Endothelial cell of umbilical vein (primary cell): ENCODE data around the gene NTNG1. TPM values are rescaled to one million over a fixed set of nuclear protein-coding genes. Genes with fewer than 3 reads are reported as not detected.

ENCODE experiments used
- BruUV-seq: library from RNA; stranded (reverse); fragments of 400-500 nt; replicated peaks from 2 replicates; lab custom pipeline; 2021; lab: Mats Ljungman, UMichigan
- CTCF ChIA-PET: fragments of 300-600, 350-600 bp; sonication (Branson Sonifier 250); formaldehyde crosslinking; loops from one replicate; lab custom pipeline; 2021; ENCODE audit warnings: antibody characterized with exemption, inconsistent platforms; lab: Charles Lee
- POLR2A ChIA-PET: fragments of 300-600, 350-600 bp; sonication (Branson Sonifier 250); formaldehyde crosslinking; loops from one replicate; lab custom pipeline; 2021; ENCODE audit warnings: antibody characterized with exemption, inconsistent platforms; lab: Charles Lee
- DNase-seq: peaks from one replicate; pipeline ENCODE4 v3.0.0-alpha.2; 2011; ENCODE audit warnings: low read depth, low spot score
- FAIRE-seq: peaks from 2 replicates; lab custom pipeline; 2011; peaks lifted over from hg19 to GRCh38; lab: Jason Lieb, UNC
- H2AFZ ChIP-seq: 2 replicates; pipeline ENCODE4 v1.6.0; 2012; ENCODE audit warnings: low read depth, low read length, control low read depth, inconsistent platforms
- H3K27ac ChIP-seq: 2 replicates; pipeline ENCODE4 v1.5.1; 2011; ENCODE audit warnings: low read depth, mild to moderate bottlenecking, control low read depth, low read length, moderate library complexity; ENCODE audit not compliant: insufficient read depth
- H3K27me3 ChIP-seq, 2 experiments: 2 replicates each; pipeline versions ENCODE4 v1.6.0 to v1.6.1; 2011; ENCODE audit warnings: low read length in 2 of 2, mixed read lengths in 1 of 2; ENCODE audit not compliant: control insufficient read depth in 2 of 2, insufficient read depth in 2 of 2
- H3K36me3 ChIP-seq, 2 experiments: 2 replicates in 1 of 2; 3 replicates in 1 of 2; pipeline ENCODE4 v1.5.1; 2011; ENCODE audit warnings: low read length in 2 of 2, mild to moderate bottlenecking in 1 of 2, moderate library complexity in 1 of 2; ENCODE audit not compliant: control insufficient read depth in 2 of 2, insufficient read depth in 2 of 2; ENCODE audit errors: extremely low read depth in 1 of 2
- H3K4me1 ChIP-seq: 3 replicates; pipeline ENCODE4 v1.5.1; 2011; ENCODE audit warnings: mild to moderate bottlenecking, low read length; ENCODE audit not compliant: control insufficient read depth, insufficient read depth; ENCODE audit errors: extremely low read depth
- H3K4me2 ChIP-seq: 2 replicates; pipeline ENCODE4 v1.6.1; 2011; ENCODE audit warnings: low read length, control low read depth, mixed read lengths; ENCODE audit not compliant: insufficient read depth
- H3K4me3 ChIP-seq, 3 experiments: fragments of 200-600 bp in 1 of 3; sonication (generic), shearing (Covaris generic) in 1 of 3; replicated peaks in 1 of 3; 2 replicates each; pipeline ENCODE4 v1.5.1; 2011 to 2016; ENCODE audit warnings: control low read depth in 3 of 3, low read length in 3 of 3, mild to moderate bottlenecking in 2 of 3, inconsistent platforms in 1 of 3, low read depth in 1 of 3, moderate library complexity in 1 of 3; ENCODE audit not compliant: insufficient read depth in 1 of 3
- H3K79me2 ChIP-seq: 2 replicates; pipeline ENCODE4 v1.6.0; 2012; ENCODE audit warnings: low read length, inconsistent platforms; ENCODE audit not compliant: control insufficient read depth, insufficient read depth
- H3K9ac ChIP-seq: replicated peaks from 2 replicates; pipeline ENCODE3; 2011; ENCODE audit warnings: low read length, control low read depth; ENCODE audit not compliant: insufficient read depth; ENCODE audit errors: extremely low read depth
- H3K9me1 ChIP-seq: replicated peaks from 3 replicates; pipeline ENCODE4 v1.6.0; 2011; ENCODE audit warnings: mild to moderate bottlenecking, low read length; ENCODE audit not compliant: control insufficient read depth, insufficient read depth; ENCODE audit errors: extremely low read depth
- H3K9me3 ChIP-seq: replicated peaks from 2 replicates; pipeline ENCODE4 v1.5.1; 2012; ENCODE audit warnings: low read length, inconsistent platforms; ENCODE audit not compliant: control insufficient read depth, insufficient read depth
- H4K20me1 ChIP-seq: replicated peaks from 2 replicates; pipeline ENCODE3; 2011; ENCODE audit warnings: mild to moderate bottlenecking, low read length; ENCODE audit not compliant: control insufficient read depth, insufficient read depth; ENCODE audit errors: extremely low read depth
- EZH2 ChIP-seq: IDR thresholded peaks from 2 replicates; pipeline ENCODE4 v1.6.1; 2012; ENCODE audit warnings: borderline replicate concordance, low read depth, mild to moderate bottlenecking, moderate library complexity, low read length, inconsistent platforms; ENCODE audit not compliant: severe bottlenecking
- FOS ChIP-seq: IDR thresholded peaks from 2 replicates; pipeline ENCODE4 v1.6.1; 2011; ENCODE audit warnings: mild to moderate bottlenecking, low read length, moderate library complexity, borderline replicate concordance; ENCODE audit not compliant: insufficient read depth
- GATA2 ChIP-seq: IDR thresholded peaks from 2 replicates; pipeline ENCODE4 v1.7.0; 2011; ENCODE audit warnings: low read depth, mild to moderate bottlenecking, moderate library complexity, mixed read lengths, low read length; ENCODE audit not compliant: insufficient read length, insufficient read depth
- JUN ChIP-seq: IDR thresholded peaks from 2 replicates; pipeline ENCODE4 v1.6.1; 2011; ENCODE audit warnings: borderline replicate concordance, low read depth; ENCODE audit not compliant: insufficient read length, insufficient read depth
- MYC ChIP-seq: IDR thresholded peaks from one replicate; pipeline ENCODE4 v1.6.1; 2011; ENCODE audit warnings: mild to moderate bottlenecking, low read depth, low read length
- POLR2A ChIP-seq: IDR thresholded peaks from 2 replicates; pipeline ENCODE4 v1.6.1; 2012; ENCODE audit warnings: low read depth, mild to moderate bottlenecking, control low read depth, low read length
- POLR2AphosphoS5 ChIP-seq: IDR thresholded peaks from 2 replicates; pipeline ENCODE4 v1.6.1; 2012; ENCODE audit warnings: low read depth, mild to moderate bottlenecking, control low read depth, low read length, moderate library complexity; ENCODE audit not compliant: insufficient read depth
- dilution Hi-C: fragments of 300-500 bp; cut with MboI; formaldehyde crosslinking; loops from one replicate; pipeline ENCODE4 v1.15.0; 2019; ENCODE audit warnings: low sequenced_read_pairs; ENCODE audit not compliant: extremely low pct_ligation_motif_present
- intact Hi-C: fragments of 100-400 bp; cut with micrococcal nuclease; formaldehyde crosslinking; loops from one replicate; pipeline ENCODE4 v1.10.0; 2022
- polyA plus RNA-seq, 4 experiments: library from polyadenylated mRNA; depleted of rRNA in 3 of 4; stranded (reverse) in 3 of 4; unstranded in 1 of 4; fragments of >200 nt; gene quantifications; 2 replicates each; pipeline versions ENCODE4 v1.2.1 to v1.2.3, GENCODE V29; 2011 to 2012; ENCODE audit warnings: missing spikeins in 1 of 4
- total RNA-seq: library from RNA; stranded (reverse); gene quantifications from 2 replicates; pipeline ENCODE4 v1.2.3, GENCODE V29; 2021
- TF ChIP-seq, protein P1 (sequence below): IDR thresholded peaks from 2 replicates; pipeline ENCODE4 v1.6.1; 2011; ENCODE audit not compliant: insufficient read depth, insufficient read length
- TF ChIP-seq, protein P2 (sequence below), 2 donors: IDR thresholded peaks; 1 replicate in 1 of 2; 2 replicates in 1 of 2; pipeline ENCODE4 v1.5.1; 2011; ENCODE audit warnings: low read length in 2 of 2, mild to moderate bottlenecking in 2 of 2, moderate library complexity in 2 of 2, control low read depth in 1 of 2, inconsistent platforms in 1 of 2, low read depth in 1 of 2; ENCODE audit not compliant: insufficient read depth in 1 of 2; ENCODE audit errors: extremely low read depth in 1 of 2

The NTNG1 gene
- total and polyA plus RNA-seq, 2 donors (not counting 3 experiments of a cell fraction or from before 2014, with no cell fraction given): not detected

DNA sequence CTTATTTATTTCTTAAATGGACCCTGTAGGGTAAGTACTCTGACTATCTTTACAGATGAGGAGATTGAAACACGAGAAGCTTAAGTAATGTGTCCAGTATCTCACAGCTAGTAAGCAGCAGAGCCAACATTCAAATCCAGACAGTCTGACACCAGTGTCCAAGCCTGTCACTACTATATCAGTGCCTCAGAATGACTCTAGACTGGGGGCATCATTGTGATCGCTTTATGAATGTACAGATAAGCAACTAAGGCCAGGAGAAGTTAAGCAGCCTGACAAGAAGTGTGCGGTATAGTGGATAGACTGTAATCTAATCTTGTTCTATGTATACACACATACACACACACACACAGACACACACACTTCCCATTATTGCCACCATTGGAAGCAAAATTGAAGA lies 158.7 kb downstream of the NTNG1 start:
- no peak for DNase-seq
- Histone ChIP-seq H3K27me3 (no peaks in the 10 kb centered on the region), H3K9me3 (no peaks in the 10 kb centered on the region), H3K9me1 (no peaks in the 10 kb centered on the region), H3K4me1 (no peaks in the 10 kb centered on the region), H2AFZ (no peak overlapping the region), H3K27ac (no peak overlapping the region), H4K20me1 (no peaks in the 10 kb centered on the region), H3K36me3 (no peaks in the 10 kb centered on the region), H3K79me2 (no peaks in the 10 kb centered on the region), H3K9ac (no peak overlapping the region), H3K4me2 (no peak overlapping the region), H3K4me3 (no peak overlapping the region)
- ChIA-PET CTCF (no interaction called here), POLR2A (no interaction called here)
- BruUV-seq: no TSS peak
- no peak for FAIRE-seq
- dilution Hi-C loops: no loop called here
- intact Hi-C loops: no loop called here
- TF ChIP-seq FOS (no peak), POLR2AphosphoS5 (no peak), MYC (no peak), POLR2A (no peak)
- TF ChIP-seq, protein P1, sequence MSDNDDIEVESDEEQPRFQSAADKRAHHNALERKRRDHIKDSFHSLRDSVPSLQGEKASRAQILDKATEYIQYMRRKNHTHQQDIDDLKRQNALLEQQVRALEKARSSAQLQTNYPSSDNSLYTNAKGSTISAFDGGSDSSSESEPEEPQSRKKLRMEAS: no peak

- TF ChIP-seq POLR2AphosphoS5 (no peak), EZH2 (no peak), FOS (no peak), MYC (no peak), GATA2 (no peak), JUN (no peak), POLR2A (no peak)
- TF ChIP-seq, protein P1: no peak
- TF ChIP-seq, protein P2, sequence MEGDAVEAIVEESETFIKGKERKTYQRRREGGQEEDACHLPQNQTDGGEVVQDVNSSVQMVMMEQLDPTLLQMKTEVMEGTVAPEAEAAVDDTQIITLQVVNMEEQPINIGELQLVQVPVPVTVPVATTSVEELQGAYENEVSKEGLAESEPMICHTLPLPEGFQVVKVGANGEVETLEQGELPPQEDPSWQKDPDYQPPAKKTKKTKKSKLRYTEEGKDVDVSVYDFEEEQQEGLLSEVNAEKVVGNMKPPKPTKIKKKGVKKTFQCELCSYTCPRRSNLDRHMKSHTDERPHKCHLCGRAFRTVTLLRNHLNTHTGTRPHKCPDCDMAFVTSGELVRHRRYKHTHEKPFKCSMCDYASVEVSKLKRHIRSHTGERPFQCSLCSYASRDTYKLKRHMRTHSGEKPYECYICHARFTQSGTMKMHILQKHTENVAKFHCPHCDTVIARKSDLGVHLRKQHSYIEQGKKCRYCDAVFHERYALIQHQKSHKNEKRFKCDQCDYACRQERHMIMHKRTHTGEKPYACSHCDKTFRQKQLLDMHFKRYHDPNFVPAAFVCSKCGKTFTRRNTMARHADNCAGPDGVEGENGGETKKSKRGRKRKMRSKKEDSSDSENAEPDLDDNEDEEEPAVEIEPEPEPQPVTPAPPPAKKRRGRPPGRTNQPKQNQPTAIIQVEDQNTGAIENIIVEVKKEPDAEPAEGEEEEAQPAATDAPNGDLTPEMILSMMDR (IDR thresholded peaks at IDR 0.05; ENCODE audit: extremely low read depth in 1 of 2, insufficient read depth in 1 of 2, low read depth in 1 of 2, low read length in 2 of 2): no peak
- no peak overlapping the region for H3K27ac ChIP-seq
- ChIA-PET POLR2A (no interaction called here), CTCF (no interaction called here)
- dilution Hi-C loops: no loop called here
- H3K36me3 ChIP-seq: no peaks in the 10 kb centered on the region
- no peaks in the 10 kb centered on the region for H4K20me1 ChIP-seq
- H3K4me1 ChIP-seq: no peaks in the 10 kb centered on the region
- H3K9me1 ChIP-seq: no peaks in the 10 kb centered on the region
- no peaks in the 10 kb centered on the region for H3K9me3 ChIP-seq
- no peaks in the 10 kb centered on the region for H3K79me2 ChIP-seq
- H3K27me3 ChIP-seq: no peaks in the 10 kb centered on the region
- no peak overlapping the region for H3K4me3 ChIP-seq
- no TSS peak for BruUV-seq
- intact Hi-C loops: no loop called here
- no peak overlapping the region for H2AFZ ChIP-seq
- no peak overlapping the region for H3K9ac ChIP-seq
- H3K4me2 ChIP-seq: no peak overlapping the region
- no peak for FAIRE-seq
- no peak for DNase-seq
Observed at GRCh38 chr1:107309962-107310361, 169.1 kb downstream of the NTNG1 start.
